Colonic mucosa (tissue), 4 donors: Measurements from ENCODE around the gene PAX5. TPM values are rescaled to one million over a fixed set of nuclear protein-coding genes. Genes with fewer than 3 reads are reported as not detected.

ENCODE experiments used
- DNase-seq: peaks from one replicate; pipeline ENCODE4 v3.0.0-alpha.2; 2020
- H3K27ac ChIP-seq: fragments of 200-600 bp; one replicate; pipeline ENCODE4 v1.8.0; 2021
- H3K27me3 ChIP-seq: fragments of 200-600 bp; one replicate; pipeline ENCODE4 v1.8.0; 2021
- H3K36me3 ChIP-seq: fragments of 200-600 bp; one replicate; pipeline ENCODE4 v1.8.0; 2021
- H3K4me1 ChIP-seq: fragments of 200-600 bp; one replicate; pipeline ENCODE4 v1.8.0; 2021; ENCODE audit warnings: mild to moderate bottlenecking
- H3K4me3 ChIP-seq: fragments of 200-600 bp; one replicate; pipeline ENCODE4 v1.8.0; 2021
- H3K9ac ChIP-seq, 2 donors: one replicate each; pipeline ENCODE4 v1.7.0; 2013; ENCODE audit warnings: control low read depth in 2 of 2, low read depth in 2 of 2, low read length in 2 of 2
- H3K9me3 ChIP-seq: fragments of 200-600 bp; one replicate; pipeline ENCODE4 v1.8.0; 2021
- intact Hi-C: fragments of 100-400 bp; cut with DNase I; formaldehyde crosslinking; loops from one replicate; pipeline ENCODE4 v1.14.1; 2022
- total RNA-seq, 2 donors: library from RNA; stranded (reverse); fragmentation: NEBNext Ultra II Directional in 1 of 2; extraction: Animal tissue kit (Norgen Biotek cat#: 25700) in 1 of 2; gene quantifications; one replicate each; pipeline ENCODE4 v1.2.1, GENCODE V29; 2021
- TF ChIP-seq, protein P1 (sequence below): fragments of 200-600 bp; IDR thresholded peaks from one replicate; pipeline ENCODE4 v1.8.0; 2022; ENCODE audit warnings: antibody characterized with exemption, mild to moderate bottlenecking
- donor health status: healthy.
- donor health status: DM: no; HTN: no; CAD: no.
- donor health status: DM: no; HTN: no; CAD: no.

The PAX5 gene
- total RNA-seq, 2 donors from 2014 or later, result 0.08 to 0.32 TPM

DNA sequence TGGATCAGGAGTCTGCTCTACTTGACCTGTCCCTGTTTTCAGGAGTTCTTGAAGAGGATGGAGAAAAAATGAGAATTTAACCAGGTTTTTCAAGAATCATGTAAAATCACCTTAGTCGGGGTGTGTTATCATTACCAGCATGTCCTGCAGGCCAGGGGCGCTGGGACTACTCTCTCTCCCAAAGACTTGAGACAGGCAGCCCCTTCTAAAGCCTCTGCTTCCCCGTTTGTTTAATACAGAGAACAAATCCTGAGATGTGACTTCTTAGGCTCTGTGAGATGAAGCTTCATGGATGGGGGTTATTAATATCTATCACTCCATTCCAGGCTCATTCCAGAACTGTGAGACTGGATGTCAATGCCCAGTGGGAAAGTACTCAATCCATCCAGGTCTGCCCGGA is 3.0 kb downstream of the PAX5 start:
- TF ChIP-seq, protein P1, sequence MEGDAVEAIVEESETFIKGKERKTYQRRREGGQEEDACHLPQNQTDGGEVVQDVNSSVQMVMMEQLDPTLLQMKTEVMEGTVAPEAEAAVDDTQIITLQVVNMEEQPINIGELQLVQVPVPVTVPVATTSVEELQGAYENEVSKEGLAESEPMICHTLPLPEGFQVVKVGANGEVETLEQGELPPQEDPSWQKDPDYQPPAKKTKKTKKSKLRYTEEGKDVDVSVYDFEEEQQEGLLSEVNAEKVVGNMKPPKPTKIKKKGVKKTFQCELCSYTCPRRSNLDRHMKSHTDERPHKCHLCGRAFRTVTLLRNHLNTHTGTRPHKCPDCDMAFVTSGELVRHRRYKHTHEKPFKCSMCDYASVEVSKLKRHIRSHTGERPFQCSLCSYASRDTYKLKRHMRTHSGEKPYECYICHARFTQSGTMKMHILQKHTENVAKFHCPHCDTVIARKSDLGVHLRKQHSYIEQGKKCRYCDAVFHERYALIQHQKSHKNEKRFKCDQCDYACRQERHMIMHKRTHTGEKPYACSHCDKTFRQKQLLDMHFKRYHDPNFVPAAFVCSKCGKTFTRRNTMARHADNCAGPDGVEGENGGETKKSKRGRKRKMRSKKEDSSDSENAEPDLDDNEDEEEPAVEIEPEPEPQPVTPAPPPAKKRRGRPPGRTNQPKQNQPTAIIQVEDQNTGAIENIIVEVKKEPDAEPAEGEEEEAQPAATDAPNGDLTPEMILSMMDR, result no peak
- no peak overlapping the region for H3K4me3 ChIP-seq
- peaks cover 99% of the 10 kb centered on the region for H3K27me3 ChIP-seq
- no peaks in the 10 kb centered on the region for H3K36me3 ChIP-seq
- no peak overlapping the region for H3K9ac ChIP-seq
- peaks cover 21% of the 10 kb centered on the region for H3K4me1 ChIP-seq
- no peak for DNase-seq
- intact Hi-C loops, result no loop called here
- H3K27ac ChIP-seq, result no peak overlapping the region
- no peaks in the 10 kb centered on the region for H3K9me3 ChIP-seq

DNA sequence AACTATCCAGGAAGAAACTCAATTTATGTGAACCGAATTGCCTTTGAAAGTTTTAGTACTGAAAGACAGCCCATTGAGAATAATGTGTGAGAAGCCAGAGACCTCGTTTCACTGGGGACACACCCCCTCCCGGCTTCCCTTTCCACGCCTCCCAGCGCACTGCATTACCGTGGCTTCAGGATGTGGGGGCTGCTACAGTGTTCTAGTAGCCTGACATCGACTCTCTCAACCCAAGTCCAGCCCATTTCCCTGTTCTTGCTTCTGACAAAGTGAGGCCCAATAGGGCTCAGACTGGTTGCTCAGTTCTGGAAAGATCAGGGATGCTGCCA is 3.5 kb downstream of the PAX5 start:
- intact Hi-C loops, result no loop called here
- H3K27ac ChIP-seq, result no peak overlapping the region

DNA sequence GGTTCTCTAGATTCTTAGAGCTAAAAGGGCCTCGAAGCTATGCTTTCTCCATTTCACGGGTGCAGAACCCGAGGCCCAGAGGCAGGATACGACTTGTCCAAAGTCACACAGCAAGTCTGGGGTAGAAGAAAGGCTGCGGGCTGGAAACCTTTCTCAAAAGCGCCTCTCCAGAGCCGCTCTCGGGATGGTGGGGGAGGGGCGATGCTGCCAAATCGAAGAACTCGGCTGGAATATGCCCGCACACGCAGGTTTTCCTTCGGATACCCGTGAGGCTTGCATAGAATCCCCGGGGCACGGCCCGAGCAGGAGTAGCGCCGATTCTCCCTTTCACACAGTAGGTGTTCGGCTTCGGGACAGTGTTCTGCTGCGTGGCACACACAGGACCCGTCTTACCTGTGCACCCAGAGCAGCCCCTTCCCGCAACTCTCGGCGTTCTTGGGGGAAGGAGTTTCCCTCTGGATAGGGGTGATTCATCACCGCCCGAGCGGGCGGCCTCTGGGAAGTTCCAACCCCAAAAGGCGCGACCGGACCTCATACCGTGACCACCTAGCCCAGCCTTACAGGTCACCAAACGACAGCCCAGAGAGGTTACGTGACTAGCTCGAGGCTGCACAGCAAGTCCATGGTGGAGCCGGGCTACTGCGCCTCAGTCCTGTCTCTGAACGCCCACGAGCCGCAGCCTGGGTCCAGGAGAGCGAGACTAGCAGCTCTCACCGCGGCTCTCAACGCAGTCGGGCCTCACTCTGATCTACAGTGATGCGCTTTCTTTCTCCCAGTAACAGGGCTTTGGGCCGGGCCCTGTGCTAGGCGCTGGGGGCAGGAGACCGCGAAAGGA is 4.1 kb downstream of the PAX5 start:
- TF ChIP-seq, protein P1, result no peak

More for the DNA sequence above, 3.5 kb downstream of the PAX5 start:
- no peaks in the 10 kb centered on the region for H3K9me3 ChIP-seq
- TF ChIP-seq, protein P1, result no peak
- peaks cover 99% of the 10 kb centered on the region for H3K27me3 ChIP-seq
- no peak for DNase-seq
- peaks cover 23% of the 10 kb centered on the region for H3K4me1 ChIP-seq
- no peak overlapping the region for H3K9ac ChIP-seq
- H3K36me3 ChIP-seq, result no peaks in the 10 kb centered on the region
- no peak overlapping the region for H3K4me3 ChIP-seq

DNA sequence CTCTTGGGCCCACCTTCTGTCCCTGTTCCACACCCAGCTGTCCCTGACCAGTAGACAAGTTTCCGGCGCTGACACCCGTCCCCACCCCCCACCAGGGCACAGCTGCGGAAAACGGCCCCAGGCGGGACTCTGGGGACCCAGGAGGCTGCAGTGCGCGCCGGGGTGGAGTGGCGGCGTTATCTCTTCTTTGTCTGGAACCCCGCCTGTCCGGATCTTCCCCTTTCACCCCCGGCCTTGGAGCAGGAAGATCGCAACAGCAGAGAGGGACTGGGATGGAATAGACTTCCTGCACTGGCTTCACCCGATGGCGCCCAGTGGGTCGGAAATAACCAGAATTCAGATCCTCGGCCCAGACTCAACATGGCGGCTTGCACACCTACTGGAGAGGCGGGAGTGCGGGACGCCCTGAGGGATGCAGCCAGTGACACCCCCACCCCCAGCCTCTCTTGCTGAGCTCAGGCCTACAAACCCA is 4.7 kb downstream of the PAX5 start:
- Histone ChIP-seq H3K36me3 (no peaks in the 10 kb centered on the region), H3K27me3 (peaks cover 99% of the 10 kb centered on the region), H3K9ac (no peak overlapping the region), H3K9me3 (no peaks in the 10 kb centered on the region), H3K27ac (no peak overlapping the region), H3K4me3 (no peak overlapping the region), H3K4me1 (peaks cover 27% of the 10 kb centered on the region)
- DNase-seq, result no peak
- TF ChIP-seq, protein P1, result no peak
- intact Hi-C loops, result no loop called here

More for the DNA sequence above, 4.1 kb downstream of the PAX5 start:
- Histone ChIP-seq H3K9me3 (no peaks in the 10 kb centered on the region), H3K9ac (no peak overlapping the region), H3K4me1 (peaks cover 27% of the 10 kb centered on the region), H3K27ac (no peak overlapping the region), H3K27me3 (peaks cover 99% of the 10 kb centered on the region), H3K4me3 (no peak overlapping the region), H3K36me3 (no peaks in the 10 kb centered on the region)
- DNase-seq, result no peak
- intact Hi-C loops, result no loop called here

DNA sequence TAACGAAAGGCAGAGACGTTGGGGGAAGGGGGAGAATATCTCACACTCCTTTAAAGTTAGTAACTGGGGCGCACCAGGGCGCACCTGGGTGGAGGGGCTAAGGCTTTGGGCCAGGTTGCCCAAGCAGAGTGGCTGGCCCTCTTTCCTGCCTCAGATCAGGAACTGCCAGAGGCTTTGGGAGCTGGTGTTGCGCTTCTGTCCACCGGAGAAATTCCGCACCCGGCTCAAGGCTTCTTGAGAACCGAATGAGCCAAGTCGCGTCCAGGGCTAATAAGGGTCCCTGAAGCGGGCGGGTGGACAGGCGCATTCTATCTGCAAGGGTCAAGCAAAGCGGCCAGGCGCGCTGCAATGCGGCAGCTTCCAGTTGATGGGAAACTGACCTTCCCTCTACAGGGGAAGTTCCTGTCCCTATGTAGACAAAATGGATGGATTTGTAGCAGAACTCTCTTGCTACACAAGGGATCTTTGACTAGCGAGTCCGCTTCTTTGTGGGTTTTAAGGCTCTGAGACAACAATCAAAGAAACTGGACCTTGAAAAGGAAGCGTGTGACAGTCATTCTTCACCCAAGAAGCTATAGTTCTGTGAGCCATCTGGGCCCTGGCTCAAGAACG is 5.5 kb downstream of the PAX5 start:
- Histone ChIP-seq H3K27me3 (peaks cover 99% of the 10 kb centered on the region), H3K27ac (no peak overlapping the region), H3K9ac (no peak overlapping the region), H3K9me3 (no peaks in the 10 kb centered on the region), H3K36me3 (no peaks in the 10 kb centered on the region), H3K4me3 (no peak overlapping the region), H3K4me1 (peaks cover 27% of the 10 kb centered on the region)
- DNase-seq, result no peak
- intact Hi-C loops, result no loop called here
- TF ChIP-seq, protein P1, result no peak
